HEK293T (cell line): ENCODE results near the gene TFB1M.

Experiments
- CTCF ChIA-PET: fragments of 350-600 bp; formaldehyde crosslinking; extraction: SDS; loops from one replicate; lab custom pipeline; 2021; ENCODE audit warnings: antibody characterized with exemption, inconsistent platforms; lab: Yijun Ruan, JAX
- POLR2A ChIA-PET: fragments of 350-600 bp; formaldehyde crosslinking; extraction: SDS; loops from one replicate; lab custom pipeline; 2020; ENCODE audit warnings: antibody characterized with exemption, inconsistent platforms; lab: Yijun Ruan, JAX
- DNase-seq: peaks from one replicate; pipeline ENCODE4 v3.0.0; 2012; ENCODE audit warnings: mixed read lengths; ENCODE audit errors: extremely low spot score
- ARNT ChIP-seq: fragments of 450-650 bp; IDR thresholded peaks from 2 replicates; pipeline ENCODE4 v1.6.1; 2017; ENCODE audit warnings: mild to moderate bottlenecking
- BHLHE40 ChIP-seq: fragments of 450-650 bp; IDR thresholded peaks from 2 replicates; pipeline ENCODE4 v1.6.1; 2016; ENCODE audit warnings: mild to moderate bottlenecking, moderate library complexity, borderline replicate concordance
- CTBP1 ChIP-seq: fragments of 450-650 bp; IDR thresholded peaks from 2 replicates; pipeline ENCODE4 v1.6.1; 2016; ENCODE audit warnings: borderline replicate concordance
- ELF4 ChIP-seq: fragments of 450-650 bp; IDR thresholded peaks from 2 replicates; pipeline ENCODE4 v1.6.1; 2017; ENCODE audit warnings: antibody characterized with exemption
- FOXA1 ChIP-seq: fragments of 450-650 bp; IDR thresholded peaks from 2 replicates; pipeline ENCODE4 v1.6.1; 2016; ENCODE audit warnings: mild to moderate bottlenecking
- FOXK2 ChIP-seq: fragments of 450-650 bp; IDR thresholded peaks from 2 replicates; pipeline ENCODE4 v1.6.1; 2016; ENCODE audit warnings: mild to moderate bottlenecking
- FOXM1 ChIP-seq: fragments of 450-650 bp; IDR thresholded peaks from 2 replicates; pipeline ENCODE4 v1.6.1; 2017; ENCODE audit warnings: mild to moderate bottlenecking, borderline replicate concordance
- HDGF ChIP-seq: fragments of 450-650 bp; IDR thresholded peaks from 2 replicates; pipeline ENCODE4 v1.6.1; 2017; ENCODE audit warnings: antibody characterized with exemption, borderline replicate concordance
- L3MBTL2 ChIP-seq: fragments of 450-650 bp; conservative IDR thresholded peaks from 2 replicates; pipeline ENCODE4 v1.6.1; 2016; ENCODE audit warnings: mild to moderate bottlenecking
- LEF1 ChIP-seq: fragments of 450-650 bp; IDR thresholded peaks from 2 replicates; pipeline ENCODE4 v1.6.1; 2017; ENCODE audit warnings: mild to moderate bottlenecking, borderline replicate concordance
- NFRKB ChIP-seq: fragments of 450-650 bp; IDR thresholded peaks from 2 replicates; pipeline ENCODE4 v1.6.1; 2016; ENCODE audit warnings: mild to moderate bottlenecking, moderate library complexity
- SP1 ChIP-seq: fragments of 450-650 bp; IDR thresholded peaks from 2 replicates; pipeline ENCODE4 v1.6.1; 2017
- SUZ12 ChIP-seq: fragments of 450-650 bp; IDR thresholded peaks from 2 replicates; pipeline ENCODE4 v1.6.1; 2016; ENCODE audit warnings: mild to moderate bottlenecking
- TARDBP ChIP-seq: fragments of 450-650 bp; IDR thresholded peaks from 2 replicates; pipeline ENCODE4 v1.6.1; 2016
- ZNF384 ChIP-seq: fragments of 450-650 bp; IDR thresholded peaks from 2 replicates; pipeline ENCODE4 v1.6.1; 2016
- TF ChIP-seq, protein P1 (sequence below): fragments of 450-650 bp; IDR thresholded peaks from 2 replicates; pipeline ENCODE4 v1.6.1; 2016

TFB1M gene

DNA sequence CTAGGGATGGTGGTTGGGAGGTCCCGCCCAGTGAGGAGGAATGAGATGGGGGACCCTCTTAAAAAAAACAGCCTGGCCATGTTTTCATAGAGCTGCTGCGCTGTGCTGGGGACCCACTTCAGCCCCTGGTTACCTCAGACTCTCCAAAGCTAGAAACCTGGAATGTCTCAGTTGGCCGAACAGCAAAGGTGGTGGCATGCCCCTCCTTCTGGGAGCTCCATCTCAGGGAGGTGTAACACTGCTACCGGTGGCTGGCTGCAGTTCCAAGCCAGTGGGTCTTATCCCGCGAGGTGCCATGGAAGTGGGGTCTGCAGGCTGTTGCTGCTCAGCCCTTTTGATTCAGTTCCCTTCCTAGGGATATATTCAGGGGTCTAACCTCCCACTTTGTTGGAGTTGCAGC, 35.7 kb upstream of the TFB1M start:
- TF ChIP-seq LEF1 (no peak), L3MBTL2 (no peak), HDGF (no peak), TARDBP (no peak), BHLHE40 (no peak), ARNT (no peak), SP1 (no peak), NFRKB (no peak), ELF4 (no peak), SUZ12 (no peak), FOXK2 (no peak), FOXA1 (no peak), FOXM1 (no peak), CTBP1 (no peak), ZNF384 (no peak)
- TF ChIP-seq, protein P1, sequence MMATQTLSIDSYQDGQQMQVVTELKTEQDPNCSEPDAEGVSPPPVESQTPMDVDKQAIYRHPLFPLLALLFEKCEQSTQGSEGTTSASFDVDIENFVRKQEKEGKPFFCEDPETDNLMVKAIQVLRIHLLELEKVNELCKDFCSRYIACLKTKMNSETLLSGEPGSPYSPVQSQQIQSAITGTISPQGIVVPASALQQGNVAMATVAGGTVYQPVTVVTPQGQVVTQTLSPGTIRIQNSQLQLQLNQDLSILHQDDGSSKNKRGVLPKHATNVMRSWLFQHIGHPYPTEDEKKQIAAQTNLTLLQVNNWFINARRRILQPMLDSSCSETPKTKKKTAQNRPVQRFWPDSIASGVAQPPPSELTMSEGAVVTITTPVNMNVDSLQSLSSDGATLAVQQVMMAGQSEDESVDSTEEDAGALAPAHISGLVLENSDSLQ: no peak
- no peak for DNase-seq
- ChIA-PET POLR2A (no interaction called here), CTCF (no interaction called here)

DNA sequence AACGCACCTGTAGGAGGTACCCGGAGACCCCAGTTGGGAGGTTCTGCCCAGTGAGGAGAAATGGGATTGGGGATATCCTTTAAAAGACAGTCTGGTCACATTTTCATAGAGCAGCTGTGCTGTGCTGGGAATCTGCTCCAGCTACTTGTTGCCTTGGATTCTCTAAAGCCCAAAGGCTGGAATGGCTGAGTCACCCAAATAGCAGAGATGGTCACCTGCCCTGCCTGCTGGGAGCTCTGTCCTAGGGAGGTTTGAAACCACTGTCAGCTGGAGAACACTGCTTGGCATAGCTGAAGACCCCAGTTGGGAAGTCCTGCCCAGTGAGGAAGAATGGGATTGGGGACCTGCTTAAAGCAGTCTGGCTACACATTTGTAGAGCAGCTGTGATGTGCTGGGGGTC, 34.8 kb upstream of the TFB1M start:
- CTCF ChIA-PET: no interaction called here
- TF ChIP-seq FOXA1 (no peak), TARDBP (no peak), ZNF384 (no peak), ARNT (no peak), L3MBTL2 (no peak), NFRKB (no peak), ELF4 (no peak)

DNA sequence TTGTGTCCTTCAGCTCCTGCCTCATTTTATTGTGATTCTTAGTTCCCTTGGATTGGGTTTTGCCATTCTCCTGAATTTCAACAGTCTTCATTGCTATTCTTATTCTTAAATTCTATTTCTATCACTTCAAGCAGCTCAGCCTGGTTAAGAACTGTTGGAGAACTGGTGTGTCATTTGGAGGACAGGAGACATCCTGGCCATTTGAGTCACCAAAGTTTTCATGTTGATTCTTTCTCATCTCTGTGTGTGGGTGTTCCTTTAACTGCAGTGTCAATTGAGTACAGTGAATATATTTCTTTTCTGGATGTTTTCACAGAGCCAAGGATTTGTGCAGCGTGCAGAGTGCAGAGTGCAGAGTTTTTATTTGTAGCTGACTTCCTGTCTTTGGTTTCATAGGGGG, 33.5 kb upstream of the TFB1M start:
- TF ChIP-seq ARNT (no peak), CTBP1 (no peak), HDGF (no peak), TARDBP (no peak), NFRKB (no peak), SUZ12 (no peak), FOXA1 (no peak), LEF1 (no peak), ZNF384 (no peak), ELF4 (no peak), SP1 (no peak), FOXM1 (no peak), FOXK2 (no peak), L3MBTL2 (no peak), BHLHE40 (no peak)
- TF ChIP-seq, protein P1: no peak
- DNase-seq: no peak
- CTCF ChIA-PET: no interaction called here
- POLR2A ChIA-PET: no interaction called here

More for the DNA sequence above, 34.8 kb upstream of the TFB1M start:
- no peak for DNase-seq
- POLR2A ChIA-PET: no interaction called here

DNA sequence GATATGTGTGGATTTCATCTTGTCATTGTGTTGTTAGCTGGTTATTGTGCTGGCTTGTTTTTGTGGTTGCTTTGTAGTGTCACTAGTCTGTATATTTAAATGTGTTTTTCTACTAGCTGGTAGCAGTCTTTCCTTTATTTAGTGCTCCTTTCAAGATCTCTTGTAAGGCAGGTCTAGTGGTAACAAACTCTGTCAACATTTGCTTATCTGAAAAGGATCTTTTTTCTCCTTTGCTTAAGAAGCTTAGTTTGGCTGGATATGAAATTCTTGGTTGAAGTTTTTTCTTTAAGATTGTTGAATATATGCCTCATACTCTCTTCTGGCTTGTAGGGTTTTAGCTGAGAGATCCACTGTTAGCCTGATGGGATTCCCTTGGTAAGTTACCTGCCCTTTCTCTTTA, 32.7 kb upstream of the TFB1M start:
- DNase-seq: no peak
- ChIA-PET CTCF (no interaction called here), POLR2A (no interaction called here)
- TF ChIP-seq CTBP1 (no peak), TARDBP (no peak), NFRKB (no peak), FOXA1 (no peak), ARNT (no peak), FOXM1 (no peak), L3MBTL2 (no peak), BHLHE40 (no peak), LEF1 (no peak), HDGF (no peak), SP1 (no peak), ELF4 (no peak), FOXK2 (no peak), SUZ12 (no peak), ZNF384 (no peak)
- TF ChIP-seq, protein P1: no peak

DNA sequence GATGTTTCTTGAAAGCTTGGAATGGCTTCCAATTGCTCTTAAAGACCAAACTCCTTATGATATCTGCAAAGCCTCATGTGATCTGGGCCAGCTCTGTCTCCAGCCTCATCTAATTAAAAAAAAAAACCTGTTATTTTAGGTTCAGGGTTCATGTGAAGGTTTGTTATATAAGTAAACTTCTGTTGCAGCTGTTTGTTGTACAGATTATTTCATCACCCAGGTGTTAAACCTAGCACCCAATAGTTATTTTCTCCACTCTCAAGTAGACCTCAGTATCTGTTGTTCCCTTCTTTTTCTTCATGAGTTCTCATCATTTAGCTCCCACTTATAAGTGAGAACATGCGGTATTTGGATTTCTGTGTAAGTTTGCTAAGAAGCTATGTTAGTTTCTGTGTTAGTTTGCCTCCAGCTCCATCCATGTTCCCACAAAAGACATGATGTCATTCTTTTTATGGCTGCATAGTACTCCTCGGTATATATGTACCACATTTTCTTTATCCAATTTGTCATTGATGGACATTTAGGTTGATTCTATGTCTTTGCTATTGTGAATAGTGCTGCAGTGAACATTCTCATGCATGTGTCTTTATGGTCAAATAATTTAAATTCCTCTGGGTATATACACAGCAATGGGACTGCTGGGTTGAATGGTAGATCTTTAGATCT, 30.2 kb upstream of the TFB1M start:
- ChIA-PET CTCF (no interaction called here), POLR2A (no interaction called here)
- no peak for DNase-seq
- TF ChIP-seq, protein P1: no peak
- TF ChIP-seq LEF1: no peak
- no peak for TF ChIP-seq SP1
- TF ChIP-seq L3MBTL2: no peak
- TF ChIP-seq CTBP1: no peak
- no peak for TF ChIP-seq FOXK2
- no peak for TF ChIP-seq ELF4
- TF ChIP-seq FOXA1: no peak
